HepG2 (cell line): ENCODE data around the gene ARAP1. TPM values are rescaled to one million over a fixed set of nuclear protein-coding genes. Genes with fewer than 3 reads are reported as not detected.

ENCODE experiments used
- AGO2 ChIP-seq: fragments of 200-400 bp; formaldehyde crosslinking; optimal IDR thresholded peaks from 2 replicates; pipeline ENCODE3; 2017; ENCODE audit warnings: mild to moderate bottlenecking, low read depth, low read length, moderate library complexity
- BRCA1 ChIP-seq: sonication (generic); formaldehyde crosslinking; IDR thresholded peaks from 2 replicates; pipeline ENCODE4 v1.4.0; 2020; ENCODE audit warnings: missing genetic modification reagents
- DNMT3B ChIP-seq: conservative IDR thresholded peaks from 2 replicates; pipeline ENCODE4 v1.6.1; 2016; ENCODE audit warnings: missing biosample characterization, control low read depth
- ELF1 ChIP-seq: sonication (generic); formaldehyde crosslinking; IDR thresholded peaks from 2 replicates; pipeline ENCODE4 v1.4.0; 2020; ENCODE audit warnings: missing genetic modification reagents
- ELK4 ChIP-seq: sonication (generic); formaldehyde crosslinking; IDR thresholded peaks from 2 replicates; pipeline ENCODE4 v1.9.0; 2021; ENCODE audit warnings: missing genetic modification reagents, borderline replicate concordance
- ETV5 ChIP-seq: IDR thresholded peaks from 2 replicates; pipeline ENCODE4 v1.6.1; 2018; ENCODE audit warnings: missing biosample characterization, missing genetic modification reagents, inconsistent platforms, borderline replicate concordance
- GABPB1 ChIP-seq: IDR thresholded peaks from 2 replicates; pipeline ENCODE4 v1.6.1; 2016; ENCODE audit warnings: mild to moderate bottlenecking, missing genetic modification reagents, moderate library complexity, missing compliant biosample characterization
- IRF2 ChIP-seq: IDR thresholded peaks from 2 replicates; pipeline ENCODE4 v1.6.1; 2018; ENCODE audit warnings: missing genetic modification reagents, missing compliant biosample characterization
- JDP2 ChIP-seq: sonication (generic); formaldehyde crosslinking; IDR thresholded peaks from 2 replicates; pipeline ENCODE4 v1.8.1; 2022; ENCODE audit warnings: missing genetic modification reagents, borderline replicate concordance
- KLF9 ChIP-seq: IDR thresholded peaks from 2 replicates; pipeline ENCODE4 v1.6.1; 2016; ENCODE audit warnings: low read depth
- MLLT10 ChIP-seq: sonication (generic); formaldehyde crosslinking; IDR thresholded peaks from 2 replicates; pipeline ENCODE4 v1.4.0; 2020; ENCODE audit warnings: missing genetic modification reagents
- MYC ChIP-seq: sonication (generic); formaldehyde crosslinking; IDR thresholded peaks from 2 replicates; pipeline ENCODE4 v1.9.0; 2021; ENCODE audit warnings: missing genetic modification reagents, borderline replicate concordance
- PAF1 ChIP-seq: IDR thresholded peaks from 2 replicates; pipeline ENCODE4 v1.6.1; 2016; ENCODE audit warnings: missing genetic modification reagents, missing compliant biosample characterization
- PAWR ChIP-seq: sonication (generic); formaldehyde crosslinking; IDR thresholded peaks from 2 replicates; pipeline ENCODE4 v1.4.0; 2020; ENCODE audit warnings: missing genetic modification reagents, mild to moderate bottlenecking, borderline replicate concordance
- PHF8 ChIP-seq: sonication (generic); formaldehyde crosslinking; IDR thresholded peaks from 2 replicates; pipeline ENCODE4 v1.5.0; 2020; ENCODE audit warnings: missing genetic modification reagents
- POLR2G ChIP-seq: fragments of 200-400 bp; formaldehyde crosslinking; IDR thresholded peaks from 2 replicates; pipeline ENCODE4 v1.6.1; 2018; ENCODE audit warnings: mild to moderate bottlenecking, low read depth, low read length, moderate library complexity
- SAFB2 ChIP-seq: sonication (generic); formaldehyde crosslinking; IDR thresholded peaks from 2 replicates; pipeline ENCODE4 v1.5.1; 2020; ENCODE audit warnings: missing genetic modification reagents, low read depth, mild to moderate bottlenecking, borderline replicate concordance
- SAP130 ChIP-seq: IDR thresholded peaks from 2 replicates; pipeline ENCODE4 v1.6.1; 2016; ENCODE audit warnings: low read depth
- SUZ12 ChIP-seq: fragments of 150-350 bp; IDR thresholded peaks from 2 replicates; pipeline ENCODE4 v1.6.1; 2014; ENCODE audit warnings: low read depth, low read length
- TRIM24 ChIP-seq: sonication (generic); formaldehyde crosslinking; IDR thresholded peaks from 2 replicates; pipeline ENCODE4 v1.8.0; 2022; ENCODE audit warnings: mild to moderate bottlenecking, missing genetic modification reagents
- ZBTB38 ChIP-seq: sonication (generic); formaldehyde crosslinking; IDR thresholded peaks from 2 replicates; pipeline ENCODE4 v1.5.1; 2020; ENCODE audit warnings: mild to moderate bottlenecking, missing genetic modification reagents
- ZFX ChIP-seq: sonication (generic); formaldehyde crosslinking; IDR thresholded peaks from 2 replicates; pipeline ENCODE4 v1.4.0; 2020; ENCODE audit warnings: mild to moderate bottlenecking, low read depth, missing genetic modification reagents, moderate library complexity
- ZMYM3 ChIP-seq: sonication (generic); formaldehyde crosslinking; IDR thresholded peaks from 2 replicates; pipeline ENCODE4 v1.5.1; 2020; ENCODE audit warnings: mild to moderate bottlenecking, missing genetic modification reagents
- ZNF264 ChIP-seq: sonication (generic); formaldehyde crosslinking; IDR thresholded peaks from 2 replicates; pipeline ENCODE4 v1.4.0; 2020; ENCODE audit warnings: missing genetic modification reagents
- ZNF660 ChIP-seq: sonication (generic); formaldehyde crosslinking; IDR thresholded peaks from 2 replicates; pipeline ENCODE4 v1.5.1; 2020; ENCODE audit warnings: mild to moderate bottlenecking, low read depth, missing genetic modification reagents, borderline replicate concordance
- ZNF768 ChIP-seq: sonication (generic); formaldehyde crosslinking; IDR thresholded peaks from 2 replicates; pipeline ENCODE4 v1.4.0; 2020; ENCODE audit warnings: missing genetic modification reagents
- ZSCAN22 ChIP-seq: sonication (generic); formaldehyde crosslinking; IDR thresholded peaks from 2 replicates; pipeline ENCODE4 v1.4.0; 2020; ENCODE audit warnings: mild to moderate bottlenecking, missing genetic modification reagents
- polyA plus RNA-seq, 8 experiments: library from polyadenylated mRNA; depleted of rRNA in 3 of 8; stranded (reverse) in 7 of 8; unstranded in 1 of 8; fragments of >200 nt; fragmentation: Illumina TruSeq in 4 of 8; extraction: Trizol in 4 of 8; gene quantifications; 2 replicates each; pipeline versions ENCODE4 v1.2.1 to v1.2.3, GENCODE V29; 2011 to 2016; ENCODE audit warnings: low read depth in 4 of 8, missing spikeins in 1 of 8, mixed read lengths in 1 of 8; ENCODE audit not compliant: insufficient read depth in 1 of 8
- total RNA-seq, 5 experiments: library from RNA; depleted of rRNA; stranded (reverse); fragments of >200 nt; fragmentation: Illumina TruSeq; extraction: Trizol; gene quantifications; 2 replicates each; pipeline ENCODE4 v1.2.3, GENCODE V29; 2016; ENCODE audit warnings: low read depth in 1 of 5
- TF ChIP-seq, protein P1 (sequence below): sonication (generic); formaldehyde crosslinking; IDR thresholded peaks from 2 replicates; pipeline ENCODE4 v1.8.1; 2023; ENCODE audit warnings: missing genetic modification reagents, mild to moderate bottlenecking, borderline replicate concordance
- TF ChIP-seq, protein P2 (sequence below): sonication (generic); formaldehyde crosslinking; IDR thresholded peaks from 2 replicates; pipeline ENCODE4 v1.4.0; 2020; ENCODE audit warnings: missing genetic modification reagents
- TF ChIP-seq, protein P3 (sequence below): sonication (generic); IDR thresholded peaks from 2 replicates; pipeline ENCODE4 v1.6.1; 2016; ENCODE audit warnings: low read depth, borderline replicate concordance
- TF ChIP-seq, protein P4 (sequence below): sonication (generic); formaldehyde crosslinking; IDR thresholded peaks from 2 replicates; pipeline ENCODE4 v1.4.0; 2020; ENCODE audit warnings: missing genetic modification reagents, low read depth, mild to moderate bottlenecking, borderline replicate concordance

ARAP1 gene
- total and polyA plus RNA-seq, 2 of the 13 experiments (the other 11 are each of a cell fraction or from before 2014, with no cell fraction given) = 43.2 to 55.5 TPM

- TF ChIP-seq ZBTB38 (CRISPR knock-in tag) (0 out of 2 replicates have a peak, but pooled peaks have one; percentile 39), MLLT10 (CRISPR knock-in tag) (no peak), BRCA1 (CRISPR knock-in tag) (no peak), ELF1 (0 out of 2 replicates have a peak, but pooled peaks have one; percentile 25), POLR2G (peak; percentile 37; the same call in 1 of the 2 replicates), IRF2 (CRISPR knock-in tag) (no peak), ZNF264 (CRISPR knock-in tag) (no peak), GABPB1 (peak; percentile 71), PAF1 (no peak), ZMYM3 (no peak), SAP130 (peak; percentile 56; the same call in 1 of the 2 replicates), TRIM24 (CRISPR knock-in tag) (no peak), PHF8 (CRISPR knock-in tag) (peak; percentile 30; the same call in 1 of the 2 replicates), ETV5 (CRISPR knock-in tag) (peak; percentile 34; the same call in 1 of the 2 replicates), JDP2 (no peak), MYC (peak; percentile 16; the same call in 1 of the 2 replicates), ELK4 (CRISPR knock-in tag) (no peak), ZNF660 (CRISPR knock-in tag) (no peak), SAFB2 (no peak), ZSCAN22 (CRISPR knock-in tag) (no peak), PAWR (CRISPR knock-in tag) (no peak), SUZ12 (no peak), DNMT3B (no peak), ZFX (peak; percentile 60), AGO2 (peak; percentile 81), ZNF768 (CRISPR knock-in tag) (no peak; the same call in 1 of the 2 replicates), KLF9 (no peak)
- TF ChIP-seq, protein P1, sequence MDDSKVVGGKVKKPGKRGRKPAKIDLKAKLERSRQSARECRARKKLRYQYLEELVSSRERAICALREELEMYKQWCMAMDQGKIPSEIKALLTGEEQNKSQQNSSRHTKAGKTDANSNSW (CRISPR knock-in tag) = no peak
- TF ChIP-seq, protein P2, sequence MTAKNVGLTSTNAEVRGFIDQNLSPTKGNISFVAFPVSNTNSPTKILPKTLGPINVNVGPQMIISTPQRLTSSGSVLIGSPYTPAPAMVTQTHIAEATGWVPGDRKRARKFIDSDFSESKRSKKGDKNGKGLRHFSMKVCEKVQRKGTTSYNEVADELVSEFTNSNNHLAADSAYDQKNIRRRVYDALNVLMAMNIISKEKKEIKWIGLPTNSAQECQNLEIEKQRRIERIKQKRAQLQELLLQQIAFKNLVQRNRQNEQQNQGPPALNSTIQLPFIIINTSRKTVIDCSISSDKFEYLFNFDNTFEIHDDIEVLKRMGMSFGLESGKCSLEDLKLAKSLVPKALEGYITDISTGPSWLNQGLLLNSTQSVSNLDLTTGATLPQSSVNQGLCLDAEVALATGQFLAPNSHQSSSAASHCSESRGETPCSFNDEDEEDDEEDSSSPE (CRISPR knock-in tag) = no peak
- TF ChIP-seq, protein P3, sequence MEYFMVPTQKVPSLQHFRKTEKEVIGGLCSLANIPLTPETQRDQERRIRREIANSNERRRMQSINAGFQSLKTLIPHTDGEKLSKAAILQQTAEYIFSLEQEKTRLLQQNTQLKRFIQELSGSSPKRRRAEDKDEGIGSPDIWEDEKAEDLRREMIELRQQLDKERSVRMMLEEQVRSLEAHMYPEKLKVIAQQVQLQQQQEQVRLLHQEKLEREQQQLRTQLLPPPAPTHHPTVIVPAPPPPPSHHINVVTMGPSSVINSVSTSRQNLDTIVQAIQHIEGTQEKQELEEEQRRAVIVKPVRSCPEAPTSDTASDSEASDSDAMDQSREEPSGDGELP = no peak
- TF ChIP-seq, protein P4, sequence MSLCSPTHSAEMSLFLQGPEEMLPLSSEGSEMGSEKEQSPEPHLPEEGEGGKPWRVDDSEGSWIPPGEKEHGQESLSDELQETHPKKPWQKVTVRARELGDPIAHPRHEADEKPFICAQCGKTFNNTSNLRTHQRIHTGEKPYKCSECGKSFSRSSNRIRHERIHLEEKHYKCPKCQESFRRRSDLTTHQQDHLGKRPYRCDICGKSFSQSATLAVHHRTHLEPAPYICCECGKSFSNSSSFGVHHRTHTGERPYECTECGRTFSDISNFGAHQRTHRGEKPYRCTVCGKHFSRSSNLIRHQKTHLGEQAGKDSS = no peak
These were observed 28.8 kb upstream of the ARAP1 start (continued) for GRCh38 chr11:72781063-72781312.
